ENCODE measurements around the gene PLEKHA1.

DNA sequence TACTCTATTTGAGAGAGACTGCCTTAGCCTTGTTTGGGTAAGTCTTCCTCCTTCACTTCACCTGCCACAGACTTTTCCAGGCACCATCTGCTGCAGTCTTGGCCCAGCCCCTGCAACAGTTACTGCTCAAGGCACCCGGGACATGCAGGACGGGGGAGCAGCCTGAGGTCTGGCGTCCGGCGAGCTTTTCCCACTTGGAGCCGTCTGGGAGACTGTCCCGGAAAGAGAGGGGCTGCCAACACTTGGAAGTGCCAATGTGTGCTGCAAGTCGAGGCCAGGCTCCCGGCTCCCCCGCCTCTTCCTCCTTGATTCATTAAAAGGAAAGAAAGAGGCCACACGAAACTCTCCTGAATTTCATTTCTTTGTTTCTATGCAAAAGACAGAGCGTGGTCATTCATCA lies 100.6 kb downstream of the PLEKHA1 start:
- TF ChIP-seq, protein P1, sequence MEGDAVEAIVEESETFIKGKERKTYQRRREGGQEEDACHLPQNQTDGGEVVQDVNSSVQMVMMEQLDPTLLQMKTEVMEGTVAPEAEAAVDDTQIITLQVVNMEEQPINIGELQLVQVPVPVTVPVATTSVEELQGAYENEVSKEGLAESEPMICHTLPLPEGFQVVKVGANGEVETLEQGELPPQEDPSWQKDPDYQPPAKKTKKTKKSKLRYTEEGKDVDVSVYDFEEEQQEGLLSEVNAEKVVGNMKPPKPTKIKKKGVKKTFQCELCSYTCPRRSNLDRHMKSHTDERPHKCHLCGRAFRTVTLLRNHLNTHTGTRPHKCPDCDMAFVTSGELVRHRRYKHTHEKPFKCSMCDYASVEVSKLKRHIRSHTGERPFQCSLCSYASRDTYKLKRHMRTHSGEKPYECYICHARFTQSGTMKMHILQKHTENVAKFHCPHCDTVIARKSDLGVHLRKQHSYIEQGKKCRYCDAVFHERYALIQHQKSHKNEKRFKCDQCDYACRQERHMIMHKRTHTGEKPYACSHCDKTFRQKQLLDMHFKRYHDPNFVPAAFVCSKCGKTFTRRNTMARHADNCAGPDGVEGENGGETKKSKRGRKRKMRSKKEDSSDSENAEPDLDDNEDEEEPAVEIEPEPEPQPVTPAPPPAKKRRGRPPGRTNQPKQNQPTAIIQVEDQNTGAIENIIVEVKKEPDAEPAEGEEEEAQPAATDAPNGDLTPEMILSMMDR (IDR thresholded peaks at IDR 0.05) = no peak
- no peak for TF ChIP-seq EZH2 (IDR thresholded peaks at IDR 0.05; ENCODE audit: borderline replicate concordance, insufficient read depth, low read depth, low read length, poor library complexity, severe bottlenecking)

Data from B cell (primary cell).